ENCODE results near the gene SECISBP2. TPM values are rescaled to one million over a fixed set of nuclear protein-coding genes. Genes with fewer than 3 reads are reported as not detected.

SECISBP2 gene
- total and polyA plus RNA-seq, 7 donors: 21.0 to 41.8 (median 35.0) TPM

- Histone ChIP-seq H3K4me3 (no peak overlapping the region), H3K27ac (no peak overlapping the region), H3K4me1 (peaks cover 0 to 8% (median 3%) of the 10 kb centered on the region in 4 donors), H3K9me3 (no peaks in the 10 kb centered on the region), H3K36me3 (peaks cover 0 to 20% (median 0%) of the 10 kb centered on the region in 4 donors), H3K27me3 (no peaks in the 10 kb centered on the region)
- WGBS, 2 donors: 85 to 86% methylated on average over 16 of the region's 16 CpGs
- TF ChIP-seq POLR2A (IDR thresholded peaks at IDR 0.05): no peak
- TF ChIP-seq POLR2AphosphoS5 (IDR thresholded peaks at IDR 0.05): no peak
- no peak for DNase-seq
- intact Hi-C loops (cut with DNase I): loop anchor here (10.0 kb wide), 1 partner anchor 162 kb away; no protein-coding TSS in a partner anchor
These were observed 64.9 kb downstream of the SECISBP2 start for GRCh38 chr9:89383030-89383720.

GRCh38 chr9:89383721-89384300 is 65.5 kb downstream of the SECISBP2 start:
- DNase-seq: no peak
- Histone ChIP-seq H3K36me3 (peaks cover 0 to 23% (median 0%) of the 10 kb centered on the region in 4 donors), H3K27me3 (no peaks in the 10 kb centered on the region), H3K4me3 (no peak overlapping the region), H3K9me3 (no peaks in the 10 kb centered on the region), H3K27ac (no peak overlapping the region), H3K4me1 (peaks cover 0 to 8% (median 3%) of the 10 kb centered on the region in 4 donors)
- intact Hi-C loops (cut with DNase I): loop anchor here (10.0 kb wide), 1 partner anchor 161 kb away; no protein-coding TSS in a partner anchor
- TF ChIP-seq POLR2A (IDR thresholded peaks at IDR 0.05) (no peak), EP300 (IDR thresholded peaks at IDR 0.05) (no peak), POLR2AphosphoS5 (IDR thresholded peaks at IDR 0.05) (no peak), CTCF (IDR thresholded peaks at IDR 0.05) (no peak)
- 95 to 96% methylated on average over 19 of the region's 19 CpGs for WGBS, 2 donors

GRCh38 chr9:89384783-89385182 is 66.5 kb downstream of the SECISBP2 start:
- intact Hi-C loops (cut with DNase I): loop anchor here (10.0 kb wide), 1 partner anchor 160 kb away; no protein-coding TSS in a partner anchor
- peaks cover 0 to 31% (median 0%) of the 10 kb centered on the region in 4 donors for H3K36me3 ChIP-seq
- H3K9me3 ChIP-seq: no peaks in the 10 kb centered on the region
- TF ChIP-seq EP300 (IDR thresholded peaks at IDR 0.05) (no peak), CTCF (IDR thresholded peaks at IDR 0.05) (no peak), POLR2A (IDR thresholded peaks at IDR 0.05) (no peak), POLR2AphosphoS5 (IDR thresholded peaks at IDR 0.05) (no peak)
- H3K4me1 ChIP-seq: peaks cover 0 to 8% (median 3%) of the 10 kb centered on the region in 4 donors
- no peak for DNase-seq
- WGBS, 2 donors: 95% methylated on average over 15 of the region's 15 CpGs
- H3K4me3 ChIP-seq: no peak overlapping the region
- no peak overlapping the region for H3K27ac ChIP-seq
- no peaks in the 10 kb centered on the region for H3K27me3 ChIP-seq

GRCh38 chr9:89386206-89386605 is 67.9 kb downstream of the SECISBP2 start:
- intact Hi-C loops (cut with DNase I): loop anchor here (10.0 kb wide), 1 partner anchor 159 kb away; no protein-coding TSS in a partner anchor
- Histone ChIP-seq H3K4me3 (no peak overlapping the region), H3K4me1 (peaks cover 0 to 8% (median 3%) of the 10 kb centered on the region in 4 donors), H3K27me3 (no peaks in the 10 kb centered on the region), H3K9me3 (no peaks in the 10 kb centered on the region), H3K36me3 (peaks cover 0 to 45% (median 4%) of the 10 kb centered on the region in 4 donors), H3K27ac (no peak overlapping the region)
- DNase-seq: no peak
- 96 to 97% methylated on average over 11 of the region's 11 CpGs for WGBS, 2 donors
- TF ChIP-seq CTCF (IDR thresholded peaks at IDR 0.05): no peak
- TF ChIP-seq EP300 (IDR thresholded peaks at IDR 0.05): no peak
- TF ChIP-seq POLR2A (IDR thresholded peaks at IDR 0.05): no peak
- no peak for TF ChIP-seq POLR2AphosphoS5 (IDR thresholded peaks at IDR 0.05)

GRCh38 chr9:89386797-89387196 is 68.5 kb downstream of the SECISBP2 start:
- DNase-seq: no peak
- intact Hi-C loops (cut with DNase I): loop anchor here (10.0 kb wide), 1 partner anchor 158 kb away; no protein-coding TSS in a partner anchor
- Histone ChIP-seq H3K4me1 (peaks cover 0 to 8% (median 3%) of the 10 kb centered on the region in 4 donors), H3K36me3 (peaks cover 0 to 48% (median 4%) of the 10 kb centered on the region in 4 donors), H3K9me3 (no peaks in the 10 kb centered on the region), H3K27me3 (no peaks in the 10 kb centered on the region), H3K27ac (no peak overlapping the region), H3K4me3 (no peak overlapping the region)
- TF ChIP-seq POLR2AphosphoS5 (IDR thresholded peaks at IDR 0.05): no peak
- no peak for TF ChIP-seq POLR2A (IDR thresholded peaks at IDR 0.05)
- TF ChIP-seq EP300 (IDR thresholded peaks at IDR 0.05): no peak
- 79 to 87% methylated on average over 11 of the region's 11 CpGs for WGBS, 2 donors
